Progenitor cell of endocrine pancreas (in vitro differentiated cells): ENCODE data around the gene LIME1. TPM values are rescaled to one million over a fixed set of nuclear protein-coding genes. Genes with fewer than 3 reads are reported as not detected.

Source experiments
- DNase-seq: peaks from one replicate; pipeline ENCODE4 v3.0.0; 2021; ENCODE audit warnings: low spot score; ENCODE audit not compliant: unreplicated experiment
- H3K27ac Mint-ChIP-seq: 2 replicates; pipeline ENCODE4 v1.8.0; 2021; ENCODE audit warnings: mild to moderate bottlenecking, moderate library complexity, mixed read lengths
- H3K27me3 Mint-ChIP-seq: 2 replicates; pipeline ENCODE4 v1.8.0; 2021; ENCODE audit warnings: mixed read lengths
- H3K36me3 Mint-ChIP-seq: 2 replicates; pipeline ENCODE4 v1.8.0; 2022; ENCODE audit warnings: mixed read lengths; ENCODE audit not compliant: insufficient read depth
- H3K4me1 Mint-ChIP-seq: 2 replicates; pipeline ENCODE4 v1.8.0; 2021; ENCODE audit warnings: low read depth, mixed read lengths
- H3K4me3 Mint-ChIP-seq: 2 replicates; pipeline ENCODE4 v1.8.0; 2021; ENCODE audit warnings: low read depth, mild to moderate bottlenecking, moderate library complexity, mixed read lengths
- H3K9me3 Mint-ChIP-seq: 2 replicates; pipeline ENCODE4 v1.8.0; 2021; ENCODE audit warnings: low read depth, mixed read lengths
- long read RNA-seq: library from polyadenylated mRNA; unstranded; transcript quantifications from one replicate; pipeline ENCODE4 v2.0.0, GENCODE V29; 2020
- total RNA-seq: library from RNA; stranded (reverse); gene quantifications from 2 replicates; pipeline ENCODE4 v1.2.1, GENCODE V29; 2021
- TF ChIP-seq, protein P1 (sequence below): fragments of 200-600 bp; sonication (generic); IDR thresholded peaks from one replicate; pipeline ENCODE4 v1.5.0; 2021; ENCODE audit warnings: antibody characterized with exemption, mild to moderate bottlenecking; ENCODE audit not compliant: unreplicated experiment

LIME1 gene, protein sequence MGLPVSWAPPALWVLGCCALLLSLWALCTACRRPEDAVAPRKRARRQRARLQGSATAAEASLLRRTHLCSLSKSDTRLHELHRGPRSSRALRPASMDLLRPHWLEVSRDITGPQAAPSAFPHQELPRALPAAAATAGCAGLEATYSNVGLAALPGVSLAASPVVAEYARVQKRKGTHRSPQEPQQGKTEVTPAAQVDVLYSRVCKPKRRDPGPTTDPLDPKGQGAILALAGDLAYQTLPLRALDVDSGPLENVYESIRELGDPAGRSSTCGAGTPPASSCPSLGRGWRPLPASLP
- total RNA-seq, result 17.2 and 21.0 TPM in 2 replicates
- long read RNA-seq, result 0 reads

DNA sequence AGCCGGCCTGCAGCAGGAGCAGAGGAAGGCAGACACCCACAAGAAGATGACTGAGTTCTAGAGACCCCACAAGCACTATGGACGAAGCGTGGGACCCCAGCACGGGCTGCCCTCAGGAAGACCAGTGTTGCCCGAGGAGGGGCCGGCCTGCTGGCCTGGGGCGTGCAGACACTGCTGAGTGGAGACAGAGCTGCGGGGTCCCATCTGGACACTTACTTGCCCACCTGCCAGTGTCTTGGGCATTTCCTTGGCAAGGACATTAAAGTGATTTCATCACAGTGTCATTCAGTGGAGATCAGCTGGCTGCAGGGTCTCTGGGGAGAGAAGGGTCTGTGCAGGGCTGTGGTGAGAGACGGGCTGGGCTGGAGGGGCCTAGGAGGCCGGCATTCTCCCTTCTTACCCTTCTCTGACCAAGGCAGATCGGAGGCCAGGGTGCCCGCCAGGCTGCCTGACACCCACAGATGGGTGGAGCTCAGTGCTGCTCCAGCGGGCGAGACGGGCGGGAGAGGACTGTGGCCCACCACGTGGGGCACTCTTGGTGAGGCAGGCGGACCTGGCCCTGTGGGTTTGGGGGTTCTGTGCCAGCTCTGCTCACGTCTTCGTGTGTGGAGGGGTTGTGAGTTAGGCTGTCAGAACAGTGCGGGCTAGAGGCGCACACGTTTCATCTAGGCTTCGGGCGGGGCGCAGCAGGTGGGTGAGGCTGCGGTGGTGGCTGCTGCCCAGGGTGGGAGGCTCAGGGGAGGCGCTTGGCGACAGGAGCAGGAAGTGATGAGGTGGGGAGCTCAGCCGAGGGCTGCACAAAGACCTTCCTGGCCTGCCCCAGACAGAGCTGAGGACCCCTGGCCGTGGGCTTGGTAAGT is at the start of gene LIME1:
LIME1 (plus strand) TSS at position 806 of the 860 bp plus-strand sequence. CDS start 886 bp downstream, outside the sequence.
- TF ChIP-seq, protein P1, sequence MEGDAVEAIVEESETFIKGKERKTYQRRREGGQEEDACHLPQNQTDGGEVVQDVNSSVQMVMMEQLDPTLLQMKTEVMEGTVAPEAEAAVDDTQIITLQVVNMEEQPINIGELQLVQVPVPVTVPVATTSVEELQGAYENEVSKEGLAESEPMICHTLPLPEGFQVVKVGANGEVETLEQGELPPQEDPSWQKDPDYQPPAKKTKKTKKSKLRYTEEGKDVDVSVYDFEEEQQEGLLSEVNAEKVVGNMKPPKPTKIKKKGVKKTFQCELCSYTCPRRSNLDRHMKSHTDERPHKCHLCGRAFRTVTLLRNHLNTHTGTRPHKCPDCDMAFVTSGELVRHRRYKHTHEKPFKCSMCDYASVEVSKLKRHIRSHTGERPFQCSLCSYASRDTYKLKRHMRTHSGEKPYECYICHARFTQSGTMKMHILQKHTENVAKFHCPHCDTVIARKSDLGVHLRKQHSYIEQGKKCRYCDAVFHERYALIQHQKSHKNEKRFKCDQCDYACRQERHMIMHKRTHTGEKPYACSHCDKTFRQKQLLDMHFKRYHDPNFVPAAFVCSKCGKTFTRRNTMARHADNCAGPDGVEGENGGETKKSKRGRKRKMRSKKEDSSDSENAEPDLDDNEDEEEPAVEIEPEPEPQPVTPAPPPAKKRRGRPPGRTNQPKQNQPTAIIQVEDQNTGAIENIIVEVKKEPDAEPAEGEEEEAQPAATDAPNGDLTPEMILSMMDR, result no peak
- Mint-ChIP-seq H3K4me3 (no peak within 1 kb of the TSS), H3K27me3 (peaks cover 6% of the 10 kb centered on the region), H3K4me1 (no peaks in the 10 kb centered on the region), H3K36me3 (peaks cover 17% of the 10 kb centered on the region), H3K9me3 (no peaks in the 10 kb centered on the region), H3K27ac (peak within 1 kb of the TSS; percentile 37)
- no peak for DNase-seq

DNA sequence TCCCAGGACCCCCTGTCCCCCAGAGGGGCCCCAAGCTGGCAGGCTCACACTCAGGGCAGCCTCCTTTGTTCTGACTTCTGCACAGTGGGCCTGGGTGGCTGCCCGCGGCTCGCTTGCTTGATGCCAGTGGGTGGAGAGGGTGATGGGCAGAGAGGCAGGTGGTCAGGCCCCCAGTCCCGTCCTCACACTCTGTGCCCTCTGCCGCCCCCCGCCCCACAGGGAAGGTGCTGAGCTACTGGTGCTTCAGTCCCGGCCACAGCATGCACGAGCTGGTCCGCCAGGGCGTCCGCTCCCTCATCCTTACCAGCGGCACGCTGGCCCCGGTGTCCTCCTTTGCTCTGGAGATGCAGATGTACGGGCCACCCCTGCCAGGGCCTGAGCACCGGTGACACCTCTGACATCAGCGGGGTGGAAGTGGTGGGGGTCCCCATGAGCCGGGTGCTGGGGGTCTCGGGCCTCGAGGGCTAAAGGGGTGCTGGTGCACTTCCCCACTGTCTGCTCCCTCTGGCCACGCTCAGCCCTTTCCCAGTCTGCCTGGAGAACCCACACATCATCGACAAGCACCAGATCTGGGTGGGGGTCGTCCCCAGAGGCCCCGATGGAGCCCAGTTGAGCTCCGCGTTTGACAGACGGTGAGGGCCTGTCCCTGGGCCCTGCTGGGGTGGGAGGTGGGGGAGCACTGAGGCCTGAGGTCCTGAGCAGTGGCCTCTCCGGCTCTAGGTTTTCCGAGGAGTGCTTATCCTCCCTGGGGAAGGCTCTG is 48.9 kb upstream of the LIME1 start:
- no peak for DNase-seq
- no peaks in the 10 kb centered on the region for H3K4me1 Mint-ChIP-seq
- TF ChIP-seq, protein P1, result no peak
- H3K27ac Mint-ChIP-seq, result no peak overlapping the region
- H3K9me3 Mint-ChIP-seq, result no peaks in the 10 kb centered on the region
- no peak overlapping the region for H3K4me3 Mint-ChIP-seq
- no peaks in the 10 kb centered on the region for H3K36me3 Mint-ChIP-seq
- H3K27me3 Mint-ChIP-seq, result no peaks in the 10 kb centered on the region

DNA sequence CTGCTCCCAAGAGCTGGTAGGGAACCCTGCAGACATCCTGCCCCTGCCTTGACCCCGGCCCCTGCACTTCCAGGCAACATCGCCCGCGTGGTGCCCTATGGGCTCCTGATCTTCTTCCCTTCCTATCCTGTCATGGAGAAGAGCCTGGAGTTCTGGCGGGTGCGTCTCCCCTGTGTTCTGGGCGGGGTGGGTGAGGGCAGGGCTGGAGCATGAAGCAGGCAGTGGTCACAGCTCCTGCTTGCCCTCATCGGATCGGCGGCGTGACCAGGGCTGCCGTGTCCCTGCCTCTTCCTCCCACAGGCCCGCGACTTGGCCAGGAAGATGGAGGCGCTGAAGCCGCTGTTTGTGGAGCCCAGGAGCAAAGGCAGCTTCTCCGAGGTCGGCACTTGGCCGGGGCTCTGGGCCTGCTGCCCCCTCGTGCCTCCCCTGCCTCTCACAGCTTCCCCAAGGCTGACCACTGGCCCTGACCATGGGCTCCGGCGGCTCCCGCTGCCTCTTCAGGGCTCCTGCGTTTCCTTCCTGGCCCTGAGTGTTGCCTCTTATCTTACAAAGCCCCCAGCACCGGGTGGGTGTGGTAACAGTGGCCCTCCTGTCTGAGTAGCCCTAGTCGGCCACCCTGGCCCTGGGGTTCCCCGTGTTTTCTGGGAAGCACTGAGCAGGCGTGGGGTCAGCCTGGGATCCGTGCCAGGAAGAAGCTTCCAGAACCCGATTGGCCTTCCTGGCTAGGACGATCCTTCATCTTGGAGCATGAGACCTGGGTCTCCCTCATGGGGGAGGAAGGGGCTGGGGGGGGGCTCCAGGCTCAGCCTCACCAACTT is 48.0 kb upstream of the LIME1 start:
- DNase-seq, result no peak
- no peaks in the 10 kb centered on the region for H3K9me3 Mint-ChIP-seq
- H3K36me3 Mint-ChIP-seq, result no peaks in the 10 kb centered on the region
- H3K4me3 Mint-ChIP-seq, result no peak overlapping the region
- TF ChIP-seq, protein P1, result no peak
- H3K27me3 Mint-ChIP-seq, result no peaks in the 10 kb centered on the region
- no peak overlapping the region for H3K27ac Mint-ChIP-seq
- no peaks in the 10 kb centered on the region for H3K4me1 Mint-ChIP-seq

DNA sequence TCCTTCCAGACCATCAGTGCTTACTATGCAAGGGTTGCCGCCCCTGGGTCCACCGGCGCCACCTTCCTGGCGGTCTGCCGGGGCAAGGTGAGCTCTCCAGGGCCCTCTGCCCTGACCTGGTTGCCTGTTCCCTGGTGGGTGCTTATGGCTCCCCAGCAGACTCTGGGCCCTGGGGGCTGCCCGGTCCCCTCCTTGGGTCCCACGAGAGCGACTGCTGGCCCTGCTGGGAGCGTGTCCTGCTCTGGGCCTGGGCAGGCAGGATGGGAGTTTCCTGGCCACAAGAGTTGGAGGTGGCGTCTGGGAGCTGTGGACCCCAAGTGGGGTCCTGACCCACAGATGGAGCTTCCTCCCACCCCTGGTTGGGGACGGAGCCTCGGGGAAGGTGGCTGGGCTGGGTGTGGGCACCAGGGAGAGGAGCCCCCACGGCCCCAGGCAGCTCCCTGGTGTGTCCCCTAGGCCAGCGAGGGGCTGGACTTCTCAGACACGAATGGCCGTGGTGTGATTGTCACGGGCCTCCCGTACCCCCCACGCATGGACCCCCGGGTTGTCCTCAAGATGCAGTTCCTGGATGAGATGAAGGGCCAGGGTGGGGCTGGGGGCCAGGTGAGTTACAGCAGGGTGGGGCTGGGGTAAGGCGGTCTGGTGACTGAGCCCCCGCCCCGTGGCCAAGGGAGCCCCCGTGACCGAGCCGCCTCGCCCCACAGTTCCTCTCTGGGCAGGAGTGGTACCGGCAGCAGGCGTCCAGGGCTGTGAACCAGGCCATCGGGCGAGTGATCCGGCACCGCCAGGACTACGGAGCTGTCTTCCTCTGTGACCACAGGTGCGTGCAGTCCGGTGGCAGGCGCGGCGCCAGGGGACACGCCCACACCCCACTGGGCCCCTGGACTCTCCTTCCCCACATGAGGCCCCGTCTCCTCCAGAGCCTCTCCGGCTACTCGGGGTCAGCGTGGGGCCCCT is 47.1 kb upstream of the LIME1 start:
- Mint-ChIP-seq H3K27ac (no peak overlapping the region), H3K9me3 (no peaks in the 10 kb centered on the region), H3K4me1 (no peaks in the 10 kb centered on the region), H3K27me3 (no peaks in the 10 kb centered on the region), H3K36me3 (peaks cover 2% of the 10 kb centered on the region), H3K4me3 (no peak overlapping the region)
- TF ChIP-seq, protein P1, result no peak
- no peak for DNase-seq
